HepG2 (cell line): ENCODE measurements around the gene CRNKL1. TPM values are rescaled to one million over a fixed set of nuclear protein-coding genes. Genes with fewer than 3 reads are reported as not detected.

ENCODE experiments used
- ARID2 ChIP-seq: sonication (generic); formaldehyde crosslinking; IDR thresholded peaks from 2 replicates; pipeline ENCODE4 v1.8.1; 2022; ENCODE audit warnings: mild to moderate bottlenecking, missing genetic modification reagents, borderline replicate concordance
- ARNT2 ChIP-seq: sonication (generic); formaldehyde crosslinking; IDR thresholded peaks from 2 replicates; pipeline ENCODE4 v1.8.0; 2022; ENCODE audit warnings: mild to moderate bottlenecking, low read depth, missing genetic modification reagents, moderate library complexity
- KLF13 ChIP-seq: sonication (generic); formaldehyde crosslinking; IDR thresholded peaks from 2 replicates; pipeline ENCODE4 v1.4.0; 2020; ENCODE audit warnings: mild to moderate bottlenecking, missing genetic modification reagents
- MAZ ChIP-seq, 2 experiments: sonication (generic) in 1 of 2; formaldehyde crosslinking in 1 of 2; IDR thresholded peaks; 2 replicates each; pipeline versions ENCODE4 v1.5.0 to v1.6.1; 2012 to 2020; ENCODE audit warnings: low read depth in 2 of 2, mild to moderate bottlenecking in 2 of 2, borderline replicate concordance in 1 of 2, improper control_type of control experiment in 1 of 2, low read length in 1 of 2, missing genetic modification reagents in 1 of 2, moderate library complexity in 1 of 2
- ONECUT2 ChIP-seq: sonication (generic); formaldehyde crosslinking; IDR thresholded peaks from 2 replicates; pipeline ENCODE4 v1.4.0; 2020; ENCODE audit warnings: missing genetic modification reagents
- REPIN1 ChIP-seq: sonication (generic); formaldehyde crosslinking; IDR thresholded peaks from 2 replicates; pipeline ENCODE4 v1.8.0; 2022; ENCODE audit warnings: missing genetic modification reagents, low read depth, mild to moderate bottlenecking, borderline replicate concordance
- RNF2 ChIP-seq: fragments of 450-650 bp; conservative IDR thresholded peaks from 2 replicates; pipeline ENCODE4 v1.6.1; 2016; ENCODE audit warnings: low read depth
- SSRP1 ChIP-seq: IDR thresholded peaks from 2 replicates; pipeline ENCODE4 v1.6.1; 2016; ENCODE audit warnings: control low read depth
- TEAD3 ChIP-seq: optimal IDR thresholded peaks from 2 replicates; pipeline ENCODE3; 2016; ENCODE audit warnings: borderline replicate concordance
- XBP1 ChIP-seq: sonication (generic); formaldehyde crosslinking; IDR thresholded peaks from 2 replicates; pipeline ENCODE4 v1.5.0; 2020; ENCODE audit warnings: missing genetic modification reagents
- ZNF142 ChIP-seq: sonication (generic); formaldehyde crosslinking; IDR thresholded peaks from 2 replicates; pipeline ENCODE4 v1.4.0; 2020; ENCODE audit warnings: missing genetic modification reagents
- ZNF224 ChIP-seq: sonication (generic); formaldehyde crosslinking; IDR thresholded peaks from 2 replicates; pipeline ENCODE4 v1.5.0; 2020; ENCODE audit warnings: mild to moderate bottlenecking, missing genetic modification reagents
- ZNF3 ChIP-seq: IDR thresholded peaks from 2 replicates; pipeline ENCODE4 v1.7.0; 2017; ENCODE audit warnings: inconsistent platforms
- ZNF790 ChIP-seq: sonication (generic); formaldehyde crosslinking; IDR thresholded peaks from 2 replicates; pipeline ENCODE4 v1.8.0; 2022; ENCODE audit warnings: missing genetic modification reagents, mild to moderate bottlenecking, borderline replicate concordance
- ZSCAN30 ChIP-seq: sonication (generic); formaldehyde crosslinking; IDR thresholded peaks from 2 replicates; pipeline ENCODE4 v1.5.0; 2020; ENCODE audit warnings: mild to moderate bottlenecking, missing genetic modification reagents
- polyA plus RNA-seq, 8 experiments: library from polyadenylated mRNA; depleted of rRNA in 3 of 8; stranded (reverse) in 7 of 8; unstranded in 1 of 8; fragments of >200 nt; fragmentation: Illumina TruSeq in 4 of 8; extraction: Trizol in 4 of 8; gene quantifications; 2 replicates each; pipeline versions ENCODE4 v1.2.1 to v1.2.3, GENCODE V29; 2011 to 2016; ENCODE audit warnings: low read depth in 4 of 8, missing spikeins in 1 of 8, mixed read lengths in 1 of 8; ENCODE audit not compliant: insufficient read depth in 1 of 8
- total RNA-seq, 5 experiments: library from RNA; depleted of rRNA; stranded (reverse); fragments of >200 nt; fragmentation: Illumina TruSeq; extraction: Trizol; gene quantifications; 2 replicates each; pipeline ENCODE4 v1.2.3, GENCODE V29; 2016; ENCODE audit warnings: low read depth in 1 of 5
- TF ChIP-seq, protein P1 (sequence below): sonication (generic); formaldehyde crosslinking; IDR thresholded peaks from 2 replicates; pipeline ENCODE4 v1.8.0; 2022; ENCODE audit warnings: mild to moderate bottlenecking, missing genetic modification reagents, moderate library complexity
- TF ChIP-seq, protein P2 (sequence below): sonication (generic); formaldehyde crosslinking; IDR thresholded peaks from 2 replicates; pipeline ENCODE4 v1.5.0; 2020; ENCODE audit warnings: missing genetic modification reagents
- TF ChIP-seq, protein P3 (sequence below): sonication (generic); formaldehyde crosslinking; IDR thresholded peaks from 2 replicates; pipeline ENCODE4 v1.5.0; 2020; ENCODE audit warnings: missing genetic modification reagents, mild to moderate bottlenecking, borderline replicate concordance
- TF ChIP-seq, protein P4 (sequence below): sonication (generic); formaldehyde crosslinking; IDR thresholded peaks from 2 replicates; pipeline ENCODE4 v1.4.0; 2020; ENCODE audit warnings: missing genetic modification reagents

The CRNKL1 gene
- total and polyA plus RNA-seq, 2 of the 13 experiments (the other 11 are each of a cell fraction or from before 2014, with no cell fraction given): 12.3 to 64.5 TPM

DNA sequence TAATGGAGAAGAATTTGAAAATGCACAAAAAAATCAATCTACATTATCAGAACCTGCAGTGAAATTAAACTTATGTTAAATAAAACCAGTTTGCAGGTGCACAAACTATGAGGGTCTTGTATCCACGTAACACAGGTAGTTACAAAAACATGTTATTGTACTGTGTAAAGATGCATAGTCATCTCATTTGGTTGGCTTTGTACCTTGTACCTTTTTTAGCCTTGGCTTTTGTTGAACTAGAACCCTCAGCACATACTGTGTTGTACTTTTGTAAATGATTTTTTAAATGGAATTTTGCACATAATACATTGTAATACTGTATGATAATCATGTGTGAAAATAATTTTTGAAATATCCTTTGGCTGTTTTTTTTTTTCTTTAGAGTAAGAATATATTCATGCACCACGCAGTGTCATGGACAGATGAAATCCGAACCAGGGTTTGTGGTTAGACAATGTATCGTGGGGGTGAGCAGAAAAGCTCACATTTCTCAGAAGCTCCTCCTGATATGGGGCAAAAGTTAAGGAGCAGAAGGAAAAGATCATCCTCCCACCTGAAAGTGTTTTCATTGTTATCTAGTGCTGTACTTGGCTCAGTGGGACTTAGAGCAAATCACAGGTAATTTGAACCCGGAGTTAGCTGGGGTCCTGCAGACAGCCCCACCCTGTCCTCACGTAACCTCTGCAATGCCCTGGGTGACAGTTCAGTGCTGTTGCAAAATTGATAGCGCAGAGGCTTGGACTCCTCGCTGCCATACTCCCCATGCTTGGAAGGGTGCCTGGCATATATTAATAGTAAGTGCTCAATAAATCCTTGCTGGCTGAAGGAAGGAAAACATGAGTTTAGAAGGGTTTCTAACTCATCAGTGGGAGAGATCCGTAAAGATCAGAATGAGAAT, 49.9 kb downstream of the CRNKL1 start (continued):
- TF ChIP-seq RNF2 (no peak), ARNT2 (CRISPR knock-in tag) (no peak; the same call in 1 of the 2 replicates), ARID2 (CRISPR knock-in tag) (no peak), ZNF224 (CRISPR knock-in tag) (no peak; the same call in 1 of the 2 replicates), SSRP1 (CRISPR knock-in tag) (no peak), XBP1 (CRISPR knock-in tag) (no peak), MAZ (IDR thresholded peaks at IDR 0.05; ENCODE audit: borderline replicate concordance, low read depth, low read length) (no peak), MAZ (CRISPR knock-in tag; IDR thresholded peaks at IDR 0.05; ENCODE audit: low read depth) (no peak), TEAD3 (CRISPR knock-in tag) (peak; percentile 62), ZNF142 (no peak), ZSCAN30 (CRISPR knock-in tag) (no peak; the same call in 1 of the 2 replicates), REPIN1 (CRISPR knock-in tag) (no peak), ZNF3 (CRISPR knock-in tag) (no peak), ZNF790 (CRISPR knock-in tag) (no peak), KLF13 (no peak), ONECUT2 (CRISPR knock-in tag) (no peak)
- TF ChIP-seq, protein P1, sequence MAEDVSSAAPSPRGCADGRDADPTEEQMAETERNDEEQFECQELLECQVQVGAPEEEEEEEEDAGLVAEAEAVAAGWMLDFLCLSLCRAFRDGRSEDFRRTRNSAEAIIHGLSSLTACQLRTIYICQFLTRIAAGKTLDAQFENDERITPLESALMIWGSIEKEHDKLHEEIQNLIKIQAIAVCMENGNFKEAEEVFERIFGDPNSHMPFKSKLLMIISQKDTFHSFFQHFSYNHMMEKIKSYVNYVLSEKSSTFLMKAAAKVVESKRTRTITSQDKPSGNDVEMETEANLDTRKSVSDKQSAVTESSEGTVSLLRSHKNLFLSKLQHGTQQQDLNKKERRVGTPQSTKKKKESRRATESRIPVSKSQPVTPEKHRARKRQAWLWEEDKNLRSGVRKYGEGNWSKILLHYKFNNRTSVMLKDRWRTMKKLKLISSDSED (CRISPR knock-in tag): no peak
- TF ChIP-seq, protein P2, sequence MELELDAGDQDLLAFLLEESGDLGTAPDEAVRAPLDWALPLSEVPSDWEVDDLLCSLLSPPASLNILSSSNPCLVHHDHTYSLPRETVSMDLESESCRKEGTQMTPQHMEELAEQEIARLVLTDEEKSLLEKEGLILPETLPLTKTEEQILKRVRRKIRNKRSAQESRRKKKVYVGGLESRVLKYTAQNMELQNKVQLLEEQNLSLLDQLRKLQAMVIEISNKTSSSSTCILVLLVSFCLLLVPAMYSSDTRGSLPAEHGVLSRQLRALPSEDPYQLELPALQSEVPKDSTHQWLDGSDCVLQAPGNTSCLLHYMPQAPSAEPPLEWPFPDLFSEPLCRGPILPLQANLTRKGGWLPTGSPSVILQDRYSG (CRISPR knock-in tag): no peak
- TF ChIP-seq, protein P3, sequence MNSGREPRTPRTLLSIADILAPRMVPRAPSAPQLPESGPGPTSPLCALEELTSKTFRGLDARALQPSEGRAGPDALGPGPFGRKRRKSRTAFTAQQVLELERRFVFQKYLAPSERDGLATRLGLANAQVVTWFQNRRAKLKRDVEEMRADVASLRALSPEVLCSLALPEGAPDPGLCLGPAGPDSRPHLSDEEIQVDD (CRISPR knock-in tag): no peak
- TF ChIP-seq, protein P4, sequence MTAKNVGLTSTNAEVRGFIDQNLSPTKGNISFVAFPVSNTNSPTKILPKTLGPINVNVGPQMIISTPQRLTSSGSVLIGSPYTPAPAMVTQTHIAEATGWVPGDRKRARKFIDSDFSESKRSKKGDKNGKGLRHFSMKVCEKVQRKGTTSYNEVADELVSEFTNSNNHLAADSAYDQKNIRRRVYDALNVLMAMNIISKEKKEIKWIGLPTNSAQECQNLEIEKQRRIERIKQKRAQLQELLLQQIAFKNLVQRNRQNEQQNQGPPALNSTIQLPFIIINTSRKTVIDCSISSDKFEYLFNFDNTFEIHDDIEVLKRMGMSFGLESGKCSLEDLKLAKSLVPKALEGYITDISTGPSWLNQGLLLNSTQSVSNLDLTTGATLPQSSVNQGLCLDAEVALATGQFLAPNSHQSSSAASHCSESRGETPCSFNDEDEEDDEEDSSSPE: no peak
